Measurements from ENCODE around the gene N4BP2.

The N4BP2 gene

GRCh38 chr4:40204507-40205258 is 148.0 kb downstream of the N4BP2 start:
- DNase-seq (ENCODE audit: insufficient read length, low spot score) (no peak), FAIRE-seq (no peak)

GRCh38 chr4:40205259-40206198 is 148.9 kb downstream of the N4BP2 start:
- peak; percentile 100 for FAIRE-seq
- DNase-seq (ENCODE audit: insufficient read length, low spot score) = peak; percentile 28

- no peak for FAIRE-seq
- no peak for DNase-seq (ENCODE audit: insufficient read length, low spot score)
These were observed 149.8 kb downstream of the N4BP2 start for GRCh38 chr4:40206426-40206825.

Measured in GM19239 (cell line).